A673 (cell line): ENCODE measurements around the gene PKP1.

Experiments
- CTCF ChIP-seq: fragments of 300-800, 200-600 bp; sonication (generic); conservative IDR thresholded peaks from 2 replicates; pipeline ENCODE4 v1.5.1; 2017; ENCODE audit warnings: low read depth, mild to moderate bottlenecking, antibody characterized with exemption, low read length, moderate library complexity, mixed read lengths
- EZH2 ChIP-seq: fragments of 200-600 bp; sonication (generic); IDR thresholded peaks from 2 replicates; pipeline ENCODE4 v1.6.1; 2017; ENCODE audit warnings: borderline replicate concordance, low read depth, mild to moderate bottlenecking, mixed read lengths, antibody characterized with exemption, low read length; ENCODE audit not compliant: poor library complexity, severe bottlenecking

GRCh38 chr1:201377611-201378092 lies 94.3 kb downstream of the PKP1 start, which contains the start of gene TNNT2:
- TF ChIP-seq CTCF, result no peak
- no peak for TF ChIP-seq EZH2
